ENCODE data around the gene SH3PXD2A. TPM values are rescaled to one million over a fixed set of nuclear protein-coding genes. Genes with fewer than 3 reads are reported as not detected.
A peak's percentile ranks its signal among the peaks of the same experiment; 100 is the strongest.

The SH3PXD2A gene
- total RNA-seq, 2 donors from 2014 or later: 14.6 to 18.2 TPM

GRCh38 chr10:103688491-103688890 lies 166.9 kb downstream of the SH3PXD2A start:
- H3K27ac ChIP-seq: no peak overlapping the region
- DNase-seq (ENCODE audit: low spot score): no peak
- H3K4me1 ChIP-seq: peaks cover 0 to 18% of the 10 kb centered on the region in 2 donors
- H3K4me3 ChIP-seq: no peak overlapping the region
- no peak for TF ChIP-seq CTCF (IDR thresholded peaks at IDR 0.05)
- no peaks in the 10 kb centered on the region for H3K27me3 ChIP-seq
- H3K9me3 ChIP-seq: no peaks in the 10 kb centered on the region
- no peaks in the 10 kb centered on the region for H3K36me3 ChIP-seq

- Histone ChIP-seq H3K27me3 (no peaks in the 10 kb centered on the region), H3K27ac (no peak overlapping the region), H3K4me1 (peaks cover 0 to 13% of the 10 kb centered on the region in 2 donors), H3K4me3 (no peak overlapping the region), H3K36me3 (no peaks in the 10 kb centered on the region), H3K9me3 (no peaks in the 10 kb centered on the region)
- no peak for TF ChIP-seq CTCF (IDR thresholded peaks at IDR 0.05)
- no peak for DNase-seq (ENCODE audit: low spot score)
Measured at GRCh38 chr10:103687718-103688117, 167.7 kb downstream of the SH3PXD2A start.

GRCh38 chr10:103687172-103687571 lies 168.2 kb downstream of the SH3PXD2A start:
- no peak overlapping the region for H3K4me3 ChIP-seq
- H3K36me3 ChIP-seq: no peaks in the 10 kb centered on the region
- peaks cover 0 to 8% of the 10 kb centered on the region in 2 donors for H3K4me1 ChIP-seq
- TF ChIP-seq CTCF (IDR thresholded peaks at IDR 0.05): no peak
- no peak overlapping the region for H3K27ac ChIP-seq
- no peaks in the 10 kb centered on the region for H3K27me3 ChIP-seq
- DNase-seq (ENCODE audit: low spot score): no peak
- no peaks in the 10 kb centered on the region for H3K9me3 ChIP-seq

DNA sequence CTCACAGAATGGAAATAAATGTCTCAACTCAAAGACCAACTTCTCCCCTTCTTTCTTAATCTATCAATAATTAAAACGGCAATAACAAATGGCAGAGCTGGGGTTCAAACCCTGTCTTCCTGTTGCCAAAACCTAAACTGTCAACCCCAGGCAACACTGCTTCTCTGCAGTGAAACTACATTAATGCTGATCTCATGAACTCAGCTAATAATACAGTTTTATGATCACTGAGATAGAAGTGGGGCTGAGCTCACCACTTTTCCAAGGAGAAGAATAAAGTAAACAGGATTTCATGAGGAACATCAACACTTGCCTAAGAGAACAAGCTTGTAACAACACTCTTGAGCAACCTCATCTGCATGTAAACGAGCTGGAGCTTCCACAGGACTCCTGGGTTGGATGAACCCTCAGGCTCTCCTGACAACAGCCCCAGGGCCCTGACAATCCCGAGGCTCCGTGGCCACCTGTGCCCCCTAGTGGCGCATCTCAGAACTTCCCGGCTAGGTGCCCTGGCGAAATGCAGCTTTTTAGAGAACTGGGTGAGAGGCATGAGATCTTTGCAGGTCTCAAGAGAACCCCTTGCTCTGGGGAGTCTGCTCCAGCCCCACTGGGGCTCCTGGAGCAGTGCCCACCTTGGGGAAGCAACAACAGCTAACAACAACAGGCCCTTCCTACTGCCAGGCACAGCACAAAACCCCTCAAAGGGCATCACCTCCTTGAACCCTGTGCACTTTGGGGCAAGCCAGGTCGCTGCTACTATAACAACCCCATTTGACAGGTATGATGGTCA lies 169.3 kb downstream of the SH3PXD2A start:
- H3K27ac ChIP-seq: no peak overlapping the region
- H3K4me3 ChIP-seq: no peak overlapping the region
- peak; percentile 90 for DNase-seq (ENCODE audit: low spot score)
- H3K9me3 ChIP-seq: no peaks in the 10 kb centered on the region
- H3K27me3 ChIP-seq: no peaks in the 10 kb centered on the region
- H3K4me1 ChIP-seq: peaks cover 0 to 6% of the 10 kb centered on the region in 2 donors
- peak; percentile 96 to 99 for TF ChIP-seq CTCF (IDR thresholded peaks at IDR 0.05)
- H3K36me3 ChIP-seq: no peaks in the 10 kb centered on the region

DNA sequence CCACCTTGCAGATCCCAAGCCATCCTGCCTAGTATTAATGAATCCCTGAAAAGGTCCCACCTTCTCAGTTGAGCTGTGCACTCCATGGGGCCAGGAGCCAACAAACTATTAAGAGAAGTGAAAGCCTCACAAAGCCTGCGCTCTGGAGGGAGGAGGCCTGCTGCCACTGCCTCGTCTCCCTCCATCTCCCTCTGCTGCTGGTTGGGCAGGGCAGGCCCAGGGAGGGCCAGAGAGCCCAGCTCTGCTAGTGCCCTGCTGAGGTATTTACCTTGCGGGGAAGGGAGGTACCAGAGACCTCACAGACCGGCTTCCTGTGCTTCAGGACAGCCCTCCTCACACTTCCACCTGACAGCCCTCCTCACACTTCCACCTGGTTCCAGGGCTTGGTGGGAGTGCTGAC lies 171.5 kb downstream of the SH3PXD2A start:
- TF ChIP-seq CTCF (IDR thresholded peaks at IDR 0.05): no peak
- Histone ChIP-seq H3K9me3 (no peaks in the 10 kb centered on the region), H3K27me3 (no peaks in the 10 kb centered on the region), H3K36me3 (no peaks in the 10 kb centered on the region), H3K4me1 (peaks cover 0 to 7% of the 10 kb centered on the region in 2 donors), H3K27ac (no peak overlapping the region), H3K4me3 (no peak overlapping the region)
- no peak for DNase-seq (ENCODE audit: low spot score)

DNA sequence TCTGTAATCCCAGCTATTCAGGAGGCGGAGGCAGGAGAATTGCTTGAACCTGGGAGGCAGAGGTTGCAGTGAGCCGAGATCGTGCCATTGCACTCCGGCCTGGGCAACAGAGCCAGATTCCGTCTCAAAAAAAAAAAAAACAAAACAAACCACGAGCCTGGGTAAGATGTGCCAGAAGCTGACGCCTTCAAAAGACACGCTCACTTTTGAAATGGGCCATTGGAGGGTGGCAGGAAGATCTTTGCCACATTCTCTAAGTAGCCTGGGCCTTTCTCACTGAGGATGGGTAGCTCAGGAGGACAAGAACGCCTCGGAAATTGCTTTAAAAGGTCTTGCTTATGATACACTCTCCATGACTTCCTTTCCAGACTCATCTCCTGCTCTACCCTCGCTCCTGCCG lies 172.7 kb downstream of the SH3PXD2A start:
- no peak for DNase-seq (ENCODE audit: low spot score)
- no peak for TF ChIP-seq CTCF (IDR thresholded peaks at IDR 0.05)
- Histone ChIP-seq H3K36me3 (no peaks in the 10 kb centered on the region), H3K9me3 (no peaks in the 10 kb centered on the region), H3K27me3 (no peaks in the 10 kb centered on the region), H3K4me3 (no peak overlapping the region), H3K4me1 (peaks cover 0 to 19% of the 10 kb centered on the region in 2 donors), H3K27ac (no peak overlapping the region)

Data from right atrium auricular region (tissue), 2 donors.